HG03139 (cell line): ENCODE data around the gene LYRM2.

ENCODE experiments used
- ATAC-seq: cut with Tn5 transposase; IDR thresholded peaks from one replicate; pipeline ENCODE4 v1.9.1; 2021; ENCODE audit not compliant: unreplicated experiment

Gene LYRM2

GRCh38 chr6:89596484-89596883 lies 42.1 kb downstream of the LYRM2 start:
- ATAC-seq: peak; percentile 8

- ATAC-seq: peak; percentile 83
Observed at GRCh38 chr6:89596056-89596455, 42.5 kb downstream of the LYRM2 start.

- no peak for ATAC-seq
Observed at GRCh38 chr6:89591745-89592144, 46.8 kb downstream of the LYRM2 start.

- ATAC-seq: no peak
Observed at GRCh38 chr6:89590133-89590532, 48.4 kb downstream of the LYRM2 start.

- no peak for ATAC-seq
Observed at GRCh38 chr6:89589297-89590025, 49.1 kb downstream of the LYRM2 start.

- ATAC-seq: no peak
Observed at GRCh38 chr6:89585154-89585553, 53.4 kb downstream of the LYRM2 start.

GRCh38 chr6:89584539-89584938 lies 54.0 kb downstream of the LYRM2 start:
- ATAC-seq: no peak

GRCh38 chr6:89583559-89583958 lies 55.0 kb downstream of the LYRM2 start:
- no peak for ATAC-seq

- no peak for ATAC-seq
Observed at GRCh38 chr6:89582669-89583325, 55.8 kb downstream of the LYRM2 start.

GRCh38 chr6:89581689-89582088 lies 56.9 kb downstream of the LYRM2 start:
- no peak for ATAC-seq

- no peak for ATAC-seq
Observed at GRCh38 chr6:89580997-89581666, 57.4 kb downstream of the LYRM2 start.

- no peak for ATAC-seq
Observed at GRCh38 chr6:89575562-89575960, 63.0 kb downstream of the LYRM2 start.

GRCh38 chr6:89574910-89575561 lies 63.5 kb downstream of the LYRM2 start:
- ATAC-seq: no peak

- no peak for ATAC-seq
Observed at GRCh38 chr6:89567630-89568390, 70.7 kb downstream of the LYRM2 start.

GRCh38 chr6:89566930-89567629 lies 71.5 kb downstream of the LYRM2 start:
- ATAC-seq: no peak

GRCh38 chr6:89566008-89566800 lies 72.3 kb downstream of the LYRM2 start:
- ATAC-seq: no peak

GRCh38 chr6:89564752-89565427 lies 73.7 kb downstream of the LYRM2 start:
- ATAC-seq: no peak

GRCh38 chr6:89563866-89564265 lies 74.7 kb downstream of the LYRM2 start:
- no peak for ATAC-seq
